HG03565 (cell line): ENCODE results near the gene CCDC167.
"Not testable (repeated sequence)": the region's sequence is repeated elsewhere in the genome, so short reads cannot be mapped to it uniquely, and the experiment has no call there.

Source experiments
- ATAC-seq: cut with Tn5 transposase; IDR thresholded peaks from one replicate; pipeline ENCODE4 v1.9.1; 2021; ENCODE audit warnings: mild to moderate bottlenecking, moderate library complexity; ENCODE audit not compliant: unreplicated experiment

Gene CCDC167

DNA sequence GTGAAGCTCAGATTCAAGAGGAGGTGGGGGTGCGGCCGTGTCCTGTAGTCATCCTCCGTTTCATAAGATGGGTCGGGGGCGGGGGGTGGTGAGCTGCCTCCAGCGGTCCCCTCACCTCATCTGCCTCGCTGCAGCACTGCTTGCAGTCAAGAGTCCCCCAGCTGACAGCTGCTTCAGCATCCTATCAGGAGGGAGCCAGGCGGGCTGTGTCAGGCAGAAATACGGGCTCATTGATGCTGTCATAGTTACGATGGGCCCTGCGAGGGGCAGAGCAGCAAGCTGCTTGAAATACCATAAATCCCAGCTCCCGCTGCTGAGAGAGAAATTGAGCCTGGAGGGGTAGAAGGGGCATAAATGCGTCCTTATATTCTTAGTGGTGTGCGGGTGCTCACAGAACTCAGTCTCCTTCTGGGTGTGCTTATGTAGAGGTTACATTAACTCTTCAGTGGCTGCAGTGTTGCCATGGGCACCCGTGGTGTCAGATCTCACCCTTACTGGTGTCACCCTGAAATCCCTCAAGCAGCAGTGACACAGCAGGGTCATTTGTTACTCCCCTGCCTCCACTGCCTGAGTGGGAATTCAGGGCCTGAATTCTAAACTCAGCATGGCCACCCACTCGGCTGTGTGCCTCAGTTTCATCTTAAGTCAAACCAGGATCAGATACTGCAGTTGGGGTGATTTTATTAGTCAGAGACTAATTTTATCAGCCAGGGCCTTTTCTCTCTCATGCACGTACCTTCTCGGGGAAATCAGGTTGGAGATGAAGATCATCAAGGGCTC is 21.8 kb downstream of the CCDC167 start:
- ATAC-seq = no peak

GRCh38 chr6:37477191-37477590 is 22.5 kb downstream of the CCDC167 start:
- ATAC-seq = no peak

DNA sequence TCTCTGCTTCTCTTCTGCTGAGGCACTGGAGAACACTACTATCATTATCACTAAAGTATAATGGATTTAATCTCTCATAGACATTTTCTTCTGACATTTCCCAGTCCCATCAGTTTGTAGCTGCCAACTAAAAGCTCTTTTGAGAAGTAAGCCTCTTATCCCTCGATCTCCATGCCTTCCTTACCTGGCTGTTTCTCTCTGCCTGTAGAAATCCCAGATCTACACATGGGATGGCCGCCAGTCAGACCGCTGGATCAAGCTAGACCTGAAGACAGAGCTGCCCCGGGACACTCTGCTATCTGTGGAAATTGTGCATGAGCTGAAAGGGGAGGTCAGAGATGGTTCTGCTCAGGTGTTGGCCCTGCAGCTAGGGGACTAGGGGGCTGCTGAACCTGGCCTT is 25.4 kb downstream of the CCDC167 start:
- no peak for ATAC-seq

GRCh38 chr6:37473364-37474095 is 26.2 kb downstream of the CCDC167 start:
- no peak for ATAC-seq

- ATAC-seq = no peak
Observed at GRCh38 chr6:37467718-37468117, 32.0 kb downstream of the CCDC167 start.

DNA sequence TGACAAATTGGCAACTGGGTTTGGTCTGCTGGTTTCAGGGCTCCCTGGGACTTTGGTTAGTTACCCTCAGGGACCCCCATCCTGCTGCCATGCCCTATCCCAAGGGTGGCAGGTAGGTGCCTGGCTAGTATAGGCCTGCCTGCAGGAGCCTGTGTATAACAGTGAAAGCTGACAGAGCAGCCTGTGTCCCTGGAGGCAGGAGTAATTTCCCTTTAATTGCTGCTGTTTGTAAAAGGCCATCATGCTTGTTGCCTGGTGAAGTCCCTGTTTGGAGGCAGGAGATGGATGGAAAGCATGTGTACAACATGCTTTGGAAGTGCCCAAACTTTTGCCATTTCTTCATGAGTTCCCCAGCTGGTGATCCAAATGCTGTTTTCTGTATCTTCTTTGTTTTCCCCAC is 36.6 kb downstream of the CCDC167 start:
- ATAC-seq = no peak

DNA sequence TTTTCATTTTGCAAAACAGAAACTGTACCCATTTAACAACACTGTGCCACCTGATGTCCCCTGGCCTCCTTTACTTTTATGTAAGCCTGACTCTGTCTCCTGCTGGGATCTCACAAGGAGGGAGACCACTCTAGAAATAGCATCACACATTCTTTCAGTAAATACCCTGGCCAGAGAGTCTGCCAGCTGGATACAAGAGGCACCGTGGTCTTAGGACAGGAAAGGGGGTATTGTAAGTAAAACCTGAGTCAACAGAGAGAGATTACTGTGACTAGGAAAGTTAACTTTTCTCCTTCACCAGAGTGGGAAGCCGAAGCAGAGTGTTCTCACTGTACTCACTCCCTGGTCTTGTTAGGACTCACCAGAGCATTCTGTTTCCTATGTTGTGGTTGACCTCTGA is 38.9 kb downstream of the CCDC167 start:
- no peak for ATAC-seq

DNA sequence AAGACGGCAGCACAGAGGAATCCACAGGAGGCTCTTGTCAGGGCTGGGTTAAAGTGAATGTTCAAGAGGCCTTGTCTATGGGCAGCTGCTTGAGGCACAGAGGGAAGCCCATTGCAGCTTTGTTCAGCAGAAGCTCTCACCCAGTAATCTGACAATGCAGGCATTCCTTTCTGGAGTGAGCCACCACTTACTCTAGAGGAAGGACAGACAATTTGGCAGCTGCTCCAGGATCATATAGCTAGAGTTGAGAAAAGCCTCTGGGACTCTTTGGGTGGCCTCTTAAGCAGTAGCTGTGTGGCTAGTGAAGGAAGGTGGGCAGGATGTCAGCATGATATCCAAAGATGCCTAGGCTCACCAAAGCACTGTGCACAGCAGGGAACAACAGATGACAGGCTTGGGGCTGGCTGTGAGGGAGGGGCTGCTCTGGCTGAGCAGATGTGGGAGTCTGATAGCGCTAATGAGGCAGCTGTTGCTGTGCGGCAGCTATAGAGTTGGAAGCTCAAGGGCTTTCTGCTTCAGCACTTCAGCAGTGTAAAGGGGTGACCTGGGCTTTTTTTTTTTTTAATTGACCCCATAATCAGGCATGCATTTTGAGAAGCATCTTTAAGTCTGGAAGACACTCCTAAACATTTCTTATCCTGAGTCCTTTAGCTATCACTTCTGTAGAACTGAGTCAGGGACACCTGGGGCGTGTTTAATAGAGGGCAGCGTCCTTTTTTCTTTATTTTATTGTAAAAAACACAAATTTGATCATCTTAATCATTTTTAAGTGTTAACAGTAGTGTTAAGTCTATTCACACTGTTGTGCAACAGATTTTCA is 39.5 kb downstream of the CCDC167 start:
- no peak for ATAC-seq

GRCh38 chr6:37456816-37457560 is 42.7 kb downstream of the CCDC167 start:
- ATAC-seq = no peak

DNA sequence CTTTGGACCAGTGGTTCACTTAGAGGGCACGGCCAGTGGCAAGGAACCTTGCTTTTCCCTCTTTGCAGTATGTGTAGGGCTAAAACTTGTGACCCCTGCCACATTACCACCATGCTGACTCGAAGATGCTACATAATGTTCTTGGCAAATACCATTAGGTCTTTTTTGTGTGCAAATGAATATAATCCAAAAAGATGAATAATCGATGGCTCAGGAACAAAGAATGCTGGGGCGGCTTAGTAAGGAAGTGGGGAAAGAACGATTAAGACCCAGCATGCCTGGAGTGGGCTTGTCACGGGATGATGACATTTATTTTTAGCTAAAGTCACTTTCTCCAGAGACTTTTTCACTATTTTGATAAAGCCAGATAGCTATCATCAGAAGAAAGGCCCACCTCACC is 43.6 kb downstream of the CCDC167 start:
- ATAC-seq = no peak

GRCh38 chr6:37454420-37455140 is 45.1 kb downstream of the CCDC167 start:
- no peak for ATAC-seq

DNA sequence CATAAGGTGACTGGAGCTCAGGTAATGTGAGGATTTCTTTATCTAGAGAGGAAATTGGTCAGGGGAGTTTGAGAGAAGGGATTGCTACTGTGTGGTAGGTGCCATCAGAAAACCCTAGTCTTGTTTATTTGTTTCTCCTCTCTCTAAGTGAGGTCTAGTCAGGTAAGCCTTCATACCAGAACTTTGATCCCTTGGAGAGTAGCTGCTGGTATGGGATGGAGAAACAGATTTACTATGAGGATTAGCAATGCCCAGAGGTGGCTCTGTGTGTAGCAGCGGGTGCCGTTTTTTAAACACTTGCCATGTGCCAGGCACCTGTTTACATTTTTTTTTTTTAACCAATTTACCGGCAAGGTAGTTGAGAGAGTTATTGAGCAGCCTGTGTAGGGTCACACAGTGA is 47.2 kb downstream of the CCDC167 start:
- no peak for ATAC-seq

DNA sequence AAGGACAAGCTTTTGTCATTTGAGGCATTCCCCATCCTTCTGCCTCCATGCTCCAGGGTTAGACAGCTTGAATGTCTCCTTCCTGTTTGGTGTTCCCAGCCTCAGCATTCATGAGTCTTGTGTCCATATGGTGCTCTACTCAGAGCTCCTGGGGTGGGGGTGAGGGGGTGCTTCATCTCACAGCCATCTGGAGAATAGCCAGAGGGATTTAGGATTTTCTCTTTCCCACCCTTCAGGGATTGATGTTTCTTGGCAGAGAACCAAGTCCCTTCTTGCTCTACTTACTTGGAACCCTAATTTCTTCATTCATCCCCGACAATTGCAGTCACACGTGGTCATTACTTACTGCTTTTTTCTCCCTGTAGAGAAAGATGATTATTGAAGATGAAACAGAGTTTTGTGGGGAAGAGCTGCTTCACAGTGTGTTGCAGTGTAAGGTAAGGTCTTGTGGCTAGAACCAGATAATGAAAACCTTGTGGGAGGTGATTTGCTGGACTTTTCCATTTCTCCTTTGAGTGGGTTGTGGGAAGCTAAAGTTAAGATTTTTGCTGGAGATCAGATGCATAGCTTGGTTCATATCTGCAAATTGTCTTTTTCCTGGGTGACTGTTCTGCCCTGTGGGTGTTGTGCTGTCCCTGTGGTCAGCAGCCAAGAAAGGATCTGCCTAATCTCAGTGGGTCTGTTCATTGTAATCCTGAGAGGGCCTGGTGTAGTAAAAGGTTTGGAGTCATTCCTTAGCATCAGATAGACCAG is 48.1 kb downstream of the CCDC167 start:
- ATAC-seq = no peak

DNA sequence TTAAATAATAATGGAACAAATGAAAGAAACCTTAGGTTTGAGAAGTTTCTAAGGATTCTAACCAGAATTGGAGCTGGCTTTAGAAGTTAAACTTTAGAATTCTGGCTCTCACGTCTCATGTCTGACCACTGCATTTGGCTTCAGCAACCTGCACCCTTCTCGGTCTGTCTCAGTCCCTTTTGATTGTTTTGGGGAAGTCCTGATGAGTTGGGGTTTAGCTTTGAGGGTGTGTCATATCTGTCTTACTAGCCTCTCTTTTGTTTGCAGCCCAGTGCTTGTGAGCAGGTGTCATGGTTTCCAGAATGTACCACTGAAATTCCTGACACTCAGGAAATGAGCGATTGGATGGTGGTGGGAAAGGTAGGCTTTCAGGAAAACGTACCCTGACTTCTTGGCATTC is 49.7 kb downstream of the CCDC167 start:
- no peak for ATAC-seq

- ATAC-seq = not testable (repeated sequence)
Observed at GRCh38 chr6:37443216-37443542, 56.5 kb downstream of the CCDC167 start.

DNA sequence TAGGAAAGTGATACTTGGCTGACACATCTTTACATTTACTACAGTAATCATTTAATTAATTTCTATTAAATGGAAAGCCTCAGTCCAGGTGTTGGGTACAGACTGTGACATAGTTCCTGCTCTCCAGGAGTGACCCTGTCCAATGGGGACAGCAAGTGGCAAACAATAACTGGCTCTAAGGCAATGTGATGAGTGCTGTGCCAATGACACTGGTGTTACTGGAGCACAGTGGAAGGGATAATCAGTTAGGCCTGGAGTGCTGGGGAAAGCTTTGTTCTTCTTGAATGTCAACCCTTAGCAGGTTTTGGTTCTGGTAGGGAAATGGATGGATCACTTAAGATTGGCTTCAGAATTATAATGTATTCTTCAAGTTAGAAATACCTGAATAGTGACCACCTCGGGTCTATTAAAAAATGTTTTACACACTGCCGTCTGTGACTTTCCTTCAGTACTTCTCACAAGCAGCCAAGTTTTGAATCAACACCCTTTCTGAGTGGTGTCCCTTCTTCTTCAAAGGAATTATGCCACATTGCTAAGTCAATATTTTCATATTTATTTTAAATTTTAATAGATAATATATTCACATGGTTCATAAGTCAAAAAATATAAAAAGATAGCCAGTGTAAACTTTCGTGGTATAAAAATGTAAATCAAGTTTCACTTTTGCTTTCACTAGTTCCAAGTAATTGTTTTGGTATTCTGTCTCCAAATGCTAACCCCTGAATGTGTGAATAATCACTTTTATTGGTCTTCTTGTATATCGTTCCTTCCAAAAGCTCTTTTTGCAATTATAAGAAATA is 57.1 kb downstream of the CCDC167 start:
- no peak for ATAC-seq

- no peak for ATAC-seq
Observed at GRCh38 chr6:37441651-37442050, 58.0 kb downstream of the CCDC167 start.

GRCh38 chr6:37438930-37439329 is 60.8 kb downstream of the CCDC167 start:
- ATAC-seq = no peak

DNA sequence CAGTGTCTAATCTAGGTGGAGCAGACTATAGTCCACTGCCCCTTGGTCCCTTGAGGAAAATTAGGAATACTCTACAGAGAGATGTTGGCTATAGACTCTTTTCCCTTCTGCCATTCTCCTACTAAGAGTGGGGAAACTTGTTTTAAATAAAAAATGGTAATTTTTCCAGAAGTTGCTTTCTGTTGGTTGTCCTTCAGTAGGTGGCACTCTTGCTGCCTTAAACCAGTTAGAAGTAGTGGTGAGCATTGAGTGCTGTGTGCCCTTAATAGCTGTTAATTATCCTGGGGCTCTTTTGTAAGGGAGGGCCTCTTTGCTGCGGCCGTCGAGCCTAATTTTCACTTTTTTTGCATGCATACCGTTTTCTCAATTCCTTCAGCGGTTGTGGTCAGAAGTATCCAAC is 63.9 kb downstream of the CCDC167 start:
- ATAC-seq = no peak
